ENCODE results near the gene CYP4F3. TPM values are rescaled to one million over a fixed set of nuclear protein-coding genes. Genes with fewer than 3 reads are reported as not detected.

The CYP4F3 gene
- total and polyA plus RNA-seq, 2 of the 13 experiments (the other 11 are each of a cell fraction or from before 2014, with no cell fraction given), result 17.8 to 22.8 TPM

GRCh38 chr19:15643387-15643786 lies 2.7 kb downstream of the CYP4F3 start (continued):
- TF ChIP-seq ZBTB8A (CRISPR knock-in tag; IDR thresholded peaks at IDR 0.05; ENCODE audit: borderline replicate concordance, low read depth) (no peak), HIC2 (CRISPR knock-in tag; IDR thresholded peaks at IDR 0.05; ENCODE audit: low read depth) (no peak), SIN3A (IDR thresholded peaks at IDR 0.05; ENCODE audit: borderline replicate concordance, low read depth, low read length) (no peak), TFE3 (CRISPR knock-in tag; IDR thresholded peaks at IDR 0.05) (no peak), ATF4 (CRISPR knock-in tag; IDR thresholded peaks at IDR 0.05) (no peak), ZNF10 (CRISPR knock-in tag; IDR thresholded peaks at IDR 0.05; ENCODE audit: borderline replicate concordance, low read depth) (no peak), ZNF136 (CRISPR knock-in tag; IDR thresholded peaks at IDR 0.05; ENCODE audit: low read depth) (no peak), ZNF205 (CRISPR knock-in tag; IDR thresholded peaks at IDR 0.05) (no peak), FOXO4 (CRISPR knock-in tag; conservative IDR thresholded peaks at IDR 0.05) (no peak), BCL6 (CRISPR knock-in tag; IDR thresholded peaks at IDR 0.05) (peak; percentile 18; the same call in 1 of the 2 replicates), ZNF841 (CRISPR knock-in tag; IDR thresholded peaks at IDR 0.05; ENCODE audit: borderline replicate concordance) (no peak), SIX1 (CRISPR knock-in tag; IDR thresholded peaks at IDR 0.05; ENCODE audit: borderline replicate concordance) (0 out of 2 replicates have a peak, but pooled peaks have one; percentile 20), NFKBIZ (CRISPR knock-in tag; IDR thresholded peaks at IDR 0.05) (no peak), GZF1 (CRISPR knock-in tag; IDR thresholded peaks at IDR 0.05) (no peak), SSRP1 (CRISPR knock-in tag; IDR thresholded peaks at IDR 0.05) (no peak), ZNF3 (CRISPR knock-in tag; IDR thresholded peaks at IDR 0.05) (no peak), ZC3H13 (CRISPR knock-in tag; IDR thresholded peaks at IDR 0.05) (no peak), ZNF891 (CRISPR knock-in tag; IDR thresholded peaks at IDR 0.05) (no peak), FLYWCH1 (CRISPR knock-in tag; IDR thresholded peaks at IDR 0.05) (no peak), GTF3A (CRISPR knock-in tag; conservative IDR thresholded peaks at IDR 0.05) (no peak), PHF5A (CRISPR knock-in tag; IDR thresholded peaks at IDR 0.05; ENCODE audit: low read depth, unreplicated experiment) (no peak), PTBP1 (IDR thresholded peaks at IDR 0.05; ENCODE audit: low read depth, low read length, poor library complexity, severe bottlenecking) (no peak), TOE1 (CRISPR knock-in tag; IDR thresholded peaks at IDR 0.05) (no peak), CEBPB (IDR thresholded peaks at IDR 0.05; ENCODE audit: borderline replicate concordance, low read depth, low read length) (peak; percentile 87), ZSCAN5A (CRISPR knock-in tag; IDR thresholded peaks at IDR 0.05; ENCODE audit: borderline replicate concordance) (no peak), KLF13 (CRISPR knock-in tag; IDR thresholded peaks at IDR 0.05) (no peak)

All from HepG2 (cell line).